IMR-90 (cell line): ENCODE measurements around the gene VPS18.

Experiments used
- MAFK ChIP-seq: IDR thresholded peaks from 2 replicates; pipeline ENCODE4 v1.6.1; 2012; ENCODE audit warnings: low read depth, low read length, improper control_type of control experiment
- MAZ ChIP-seq: IDR thresholded peaks from 2 replicates; pipeline ENCODE4 v1.6.1; 2012; ENCODE audit warnings: low read depth, mild to moderate bottlenecking, low read length, improper control_type of control experiment, moderate library complexity, borderline replicate concordance
- MXI1 ChIP-seq: IDR thresholded peaks from 2 replicates; pipeline ENCODE4 v1.6.1; 2012; ENCODE audit warnings: low read depth, mild to moderate bottlenecking, low read length, moderate library complexity, borderline replicate concordance
- NFE2L2 ChIP-seq: fragments of 150-350 bp; IDR thresholded peaks from 2 replicates; pipeline ENCODE4 v1.6.1; 2016; ENCODE audit warnings: low read depth, mild to moderate bottlenecking, low read length
- POLR2A ChIP-seq: IDR thresholded peaks from 2 replicates; pipeline ENCODE4 v1.6.1; 2012; ENCODE audit warnings: mild to moderate bottlenecking, low read depth, low read length
- RAD21 ChIP-seq: IDR thresholded peaks from 2 replicates; pipeline ENCODE4 v1.6.1; 2012; ENCODE audit warnings: low read length, improper control_type of control experiment
- RFX5 ChIP-seq: IDR thresholded peaks from 2 replicates; pipeline ENCODE4 v1.8.0; 2012; ENCODE audit warnings: low read depth, mild to moderate bottlenecking, low read length, moderate library complexity
- SMC3 ChIP-seq: fragments of 150-350 bp; IDR thresholded peaks from 2 replicates; pipeline ENCODE4 v1.6.1; 2016; ENCODE audit warnings: low read depth, mild to moderate bottlenecking, antibody characterized with exemption, low read length, moderate library complexity
- USF2 ChIP-seq: fragments of 150-350 bp; IDR thresholded peaks from 2 replicates; pipeline ENCODE4 v1.6.1; 2017; ENCODE audit warnings: mild to moderate bottlenecking, antibody characterized with exemption, low read length, low read depth
- TF ChIP-seq, protein P1 (sequence below): conservative IDR thresholded peaks from 2 replicates; pipeline ENCODE4 v1.5.1; 2012; ENCODE audit warnings: mild to moderate bottlenecking, low read depth, low read length, improper control_type of control experiment

GRCh38 chr15:40889112-40889511 is 5.1 kb upstream of the VPS18 start:
- TF ChIP-seq POLR2A: no peak
- TF ChIP-seq RFX5: no peak
- no peak for TF ChIP-seq MAZ
- TF ChIP-seq, protein P1, sequence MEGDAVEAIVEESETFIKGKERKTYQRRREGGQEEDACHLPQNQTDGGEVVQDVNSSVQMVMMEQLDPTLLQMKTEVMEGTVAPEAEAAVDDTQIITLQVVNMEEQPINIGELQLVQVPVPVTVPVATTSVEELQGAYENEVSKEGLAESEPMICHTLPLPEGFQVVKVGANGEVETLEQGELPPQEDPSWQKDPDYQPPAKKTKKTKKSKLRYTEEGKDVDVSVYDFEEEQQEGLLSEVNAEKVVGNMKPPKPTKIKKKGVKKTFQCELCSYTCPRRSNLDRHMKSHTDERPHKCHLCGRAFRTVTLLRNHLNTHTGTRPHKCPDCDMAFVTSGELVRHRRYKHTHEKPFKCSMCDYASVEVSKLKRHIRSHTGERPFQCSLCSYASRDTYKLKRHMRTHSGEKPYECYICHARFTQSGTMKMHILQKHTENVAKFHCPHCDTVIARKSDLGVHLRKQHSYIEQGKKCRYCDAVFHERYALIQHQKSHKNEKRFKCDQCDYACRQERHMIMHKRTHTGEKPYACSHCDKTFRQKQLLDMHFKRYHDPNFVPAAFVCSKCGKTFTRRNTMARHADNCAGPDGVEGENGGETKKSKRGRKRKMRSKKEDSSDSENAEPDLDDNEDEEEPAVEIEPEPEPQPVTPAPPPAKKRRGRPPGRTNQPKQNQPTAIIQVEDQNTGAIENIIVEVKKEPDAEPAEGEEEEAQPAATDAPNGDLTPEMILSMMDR: no peak
- TF ChIP-seq SMC3: no peak
- TF ChIP-seq RAD21: no peak
- no peak for TF ChIP-seq NFE2L2
- TF ChIP-seq MAFK: no peak
- TF ChIP-seq USF2: no peak
- TF ChIP-seq MXI1: no peak
